ENCODE results near the gene FAM184A. TPM values are rescaled to one million over a fixed set of nuclear protein-coding genes. Genes with fewer than 3 reads are reported as not detected.
A peak's percentile ranks its signal among the peaks of the same experiment; 100 is the strongest.

FAM184A gene
- total RNA-seq, 4 donors from 2014 or later, result 0.20 to 13.1 (median 2.9) TPM

- in situ Hi-C loops (cut with MboI; ENCODE audit: low pct_ligation_motif_present in 1 of 4, low pct_unique_long_range_greater_than_20kb in 1 of 4, low sequenced_read_pairs in 3 of 4), result loop anchor here in 3 of 4 donors (10.0 kb wide), 1 partner anchor 146 kb away; no protein-coding TSS in a partner anchor
- TF ChIP-seq POLR2A (IDR thresholded peaks at IDR 0.05) (no peak), CTCF (IDR thresholded peaks at IDR 0.05) (peak in 4 of 5 experiments; percentile 26 to 42 (median 34))
These were observed 110.0 kb downstream of the FAM184A start for GRCh38 chr6:118968416-118968815.

GRCh38 chr6:118967239-118967638, 111.2 kb downstream of the FAM184A start:
- Histone ChIP-seq H3K4me3 (no peak overlapping the region), H3K27me3 (no peaks in the 10 kb centered on the region), H3K9me3 (no peaks in the 10 kb centered on the region), H3K36me3 (no peaks in the 10 kb centered on the region), H3K27ac (no peak overlapping the region), H3K4me1 (no peaks in the 10 kb centered on the region)
- intact Hi-C loops (cut with DNase I; ENCODE audit: low total_unique reads), result loop anchor here (5.0 kb wide), 1 partner anchor 145 kb away; no protein-coding TSS in a partner anchor
- WGBS, 2 donors (ENCODE audit: low coverage in 1 of 2), result 58 to 63% methylated on average over 2 of the region's 2 CpGs
- no peak for TF ChIP-seq EP300 (IDR thresholded peaks at IDR 0.05; ENCODE audit: low read depth)
- TF ChIP-seq CTCF (IDR thresholded peaks at IDR 0.05), result no peak
- TF ChIP-seq POLR2A (IDR thresholded peaks at IDR 0.05), result no peak
- no peak for TF ChIP-seq POLR2AphosphoS5 (IDR thresholded peaks at IDR 0.05)
- in situ Hi-C loops (cut with MboI; ENCODE audit: low pct_ligation_motif_present in 1 of 4, low pct_unique_long_range_greater_than_20kb in 1 of 4, low sequenced_read_pairs in 3 of 4), result loop anchor here in 3 of 4 donors (10.0 kb wide), 1 partner anchor 148 kb away; no protein-coding TSS in a partner anchor
- no peak for DNase-seq

More at GRCh38 chr6:118968416-118968815, 110.0 kb downstream of the FAM184A start:
- H3K27ac ChIP-seq, result no peak overlapping the region
- intact Hi-C loops (cut with DNase I; ENCODE audit: low total_unique reads), result loop anchor here (5.0 kb wide), 1 partner anchor 144 kb away; no protein-coding TSS in a partner anchor
- no peaks in the 10 kb centered on the region for H3K4me1 ChIP-seq
- H3K9me3 ChIP-seq, result no peaks in the 10 kb centered on the region
- WGBS, 2 donors (ENCODE audit: low coverage in 1 of 2), result 5 to 27% methylated on average over 2 of the region's 2 CpGs
- H3K36me3 ChIP-seq, result no peaks in the 10 kb centered on the region
- no peak overlapping the region for H3K4me3 ChIP-seq
- no peaks in the 10 kb centered on the region for H3K27me3 ChIP-seq
- no peak for DNase-seq

GRCh38 chr6:118965843-118966370, 112.6 kb downstream of the FAM184A start:
- intact Hi-C loops (cut with DNase I; ENCODE audit: low total_unique reads), result loop anchor here (5.0 kb wide), 1 partner anchor 146 kb away; no protein-coding TSS in a partner anchor
- no peaks in the 10 kb centered on the region for H3K27me3 ChIP-seq
- no peak for TF ChIP-seq POLR2AphosphoS5 (IDR thresholded peaks at IDR 0.05)
- TF ChIP-seq POLR2A (IDR thresholded peaks at IDR 0.05), result no peak
- TF ChIP-seq CTCF (IDR thresholded peaks at IDR 0.05), result no peak
- no peak for TF ChIP-seq EP300 (IDR thresholded peaks at IDR 0.05; ENCODE audit: low read depth)
- DNase-seq, result no peak
- H3K4me3 ChIP-seq, result no peak overlapping the region
- in situ Hi-C loops (cut with MboI; ENCODE audit: low pct_ligation_motif_present in 1 of 4, low pct_unique_long_range_greater_than_20kb in 1 of 4, low sequenced_read_pairs in 3 of 4), result loop anchor here in 3 of 4 donors (10.0 kb wide), 1 partner anchor 149 kb away; no protein-coding TSS in a partner anchor
- no peak overlapping the region for H3K27ac ChIP-seq
- WGBS, 2 donors (ENCODE audit: low coverage in 1 of 2), result 51 to 58% methylated on average over 2 of the region's 2 CpGs
- H3K9me3 ChIP-seq, result no peaks in the 10 kb centered on the region
- H3K4me1 ChIP-seq, result no peaks in the 10 kb centered on the region
- no peaks in the 10 kb centered on the region for H3K36me3 ChIP-seq

- Histone ChIP-seq H3K4me1 (no peaks in the 10 kb centered on the region), H3K27ac (no peak overlapping the region), H3K4me3 (no peak overlapping the region), H3K36me3 (no peaks in the 10 kb centered on the region), H3K9me3 (no peaks in the 10 kb centered on the region), H3K27me3 (no peaks in the 10 kb centered on the region)
- DNase-seq, result no peak
- WGBS, 2 donors (ENCODE audit: low coverage in 1 of 2), result 85 to 93% methylated on average over 3 of the region's 3 CpGs
- TF ChIP-seq POLR2AphosphoS5 (IDR thresholded peaks at IDR 0.05), result no peak
- TF ChIP-seq POLR2A (IDR thresholded peaks at IDR 0.05), result no peak
- TF ChIP-seq CTCF (IDR thresholded peaks at IDR 0.05), result no peak
- TF ChIP-seq EP300 (IDR thresholded peaks at IDR 0.05; ENCODE audit: low read depth), result no peak
- in situ Hi-C loops (cut with MboI; ENCODE audit: low pct_ligation_motif_present in 1 of 4, low pct_unique_long_range_greater_than_20kb in 1 of 4, low sequenced_read_pairs in 3 of 4), result loop anchor here in 3 of 4 donors (10.0 kb wide), 1 partner anchor 149 kb away; no protein-coding TSS in a partner anchor
- intact Hi-C loops (cut with DNase I; ENCODE audit: low total_unique reads), result loop anchor here (5.0 kb wide), 1 partner anchor 147 kb away; no protein-coding TSS in a partner anchor
These were observed 113.1 kb downstream of the FAM184A start for GRCh38 chr6:118965371-118965770.
